Stimulated activated CD8-positive, alpha-beta memory T cell treated with anti-CD3 and anti-CD28 coated beads, Interleukin-12 subunit alpha, Interleukin-12 subunit beta, amount 100 ng/mL, for 4 hours (primary cell): Measurements from ENCODE around the gene NAP1L4.

Experiments used
- DNase-seq: peaks from one replicate; pipeline ENCODE4 v3.0.0-alpha.2; 2020; ENCODE audit warnings: low read depth

Gene NAP1L4

DNA sequence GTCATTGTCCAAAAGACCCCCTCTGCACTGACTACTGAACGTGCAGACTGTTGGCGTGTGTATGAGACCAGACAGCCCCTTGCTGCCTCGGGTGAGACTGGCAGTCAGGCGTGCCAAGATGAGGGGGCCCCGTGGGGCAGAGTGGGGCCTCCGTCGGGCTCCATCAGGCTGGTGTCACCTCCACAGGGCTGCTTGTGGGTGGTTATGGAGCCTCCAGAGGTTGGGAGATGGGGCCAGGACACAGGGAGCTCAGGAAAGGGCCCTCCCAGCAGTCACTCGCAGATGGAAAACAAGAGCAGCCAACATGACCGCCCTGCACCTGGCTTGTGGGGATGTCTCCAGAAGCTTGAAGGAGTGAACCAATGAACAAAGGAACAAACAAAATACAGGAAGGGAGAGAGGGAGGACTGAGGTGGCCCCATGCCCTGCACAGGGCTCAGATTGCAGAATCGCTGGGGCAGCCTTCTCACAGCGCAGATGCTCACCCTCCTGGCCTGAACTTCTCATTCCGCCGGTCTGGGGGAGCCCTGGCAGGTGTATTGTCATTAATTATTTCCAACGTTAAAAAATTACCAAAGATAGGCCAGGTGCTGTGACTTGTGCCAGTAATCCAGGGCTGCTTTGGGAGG, 57.4 kb downstream of the NAP1L4 start:
- DNase-seq: no peak

DNA sequence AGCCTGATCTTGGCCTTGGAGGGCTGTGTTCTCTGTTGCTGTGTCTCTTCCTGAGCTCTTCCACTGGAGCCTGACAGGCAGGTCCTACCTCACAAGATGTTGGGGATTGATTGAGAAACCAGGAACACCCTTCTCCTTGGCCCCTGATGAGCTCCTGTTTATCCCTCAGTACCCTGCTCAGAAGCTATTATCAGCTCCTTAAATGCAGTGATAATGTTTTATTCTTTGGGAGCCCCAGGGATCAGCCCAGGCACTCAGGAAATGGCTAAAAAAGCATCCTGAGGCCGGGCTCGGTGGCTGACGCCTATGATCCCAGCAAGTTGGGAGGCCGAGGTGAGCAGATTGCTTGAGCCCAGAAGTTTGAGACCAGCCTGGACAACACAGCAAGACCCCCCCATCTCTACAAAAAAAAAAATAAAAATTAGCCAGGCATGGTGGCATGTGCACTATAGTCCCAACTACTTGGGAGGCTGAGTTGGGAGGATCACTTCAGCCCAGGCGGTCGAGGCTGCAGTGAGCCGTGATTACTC, 58.0 kb downstream of the NAP1L4 start:
- no peak for DNase-seq

DNA sequence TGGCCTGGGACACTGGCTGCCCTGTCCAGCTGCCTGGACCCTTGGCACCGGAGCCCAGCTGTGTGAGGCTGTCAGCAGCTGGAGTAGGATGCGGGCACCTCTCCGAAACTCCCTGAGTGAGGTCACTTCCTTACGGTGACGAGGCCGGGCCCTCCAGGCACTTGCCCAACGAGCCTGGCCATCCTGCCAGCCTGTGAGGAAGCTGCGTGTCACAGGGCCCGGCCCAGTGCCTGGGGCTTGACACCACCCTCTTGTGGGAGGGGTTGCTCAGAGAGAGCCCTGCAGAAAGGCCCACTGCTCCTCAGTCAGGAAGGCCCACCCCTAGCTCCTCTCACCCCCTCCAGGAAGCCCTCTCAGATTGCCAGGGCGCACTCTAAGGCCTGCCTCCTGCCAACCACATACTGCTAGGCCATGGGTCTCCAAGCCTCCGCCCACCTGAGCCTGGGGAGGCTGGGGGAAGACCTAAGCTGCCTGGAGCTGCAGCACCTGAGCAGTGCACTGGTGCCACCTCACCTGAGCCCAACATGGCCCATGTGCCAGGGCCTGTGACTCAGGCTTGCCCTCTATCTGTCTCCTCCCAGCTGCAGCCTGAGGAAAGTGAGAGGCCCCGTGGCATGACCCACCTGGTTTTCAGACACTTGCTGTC, 58.6 kb downstream of the NAP1L4 start:
- no peak for DNase-seq

DNA sequence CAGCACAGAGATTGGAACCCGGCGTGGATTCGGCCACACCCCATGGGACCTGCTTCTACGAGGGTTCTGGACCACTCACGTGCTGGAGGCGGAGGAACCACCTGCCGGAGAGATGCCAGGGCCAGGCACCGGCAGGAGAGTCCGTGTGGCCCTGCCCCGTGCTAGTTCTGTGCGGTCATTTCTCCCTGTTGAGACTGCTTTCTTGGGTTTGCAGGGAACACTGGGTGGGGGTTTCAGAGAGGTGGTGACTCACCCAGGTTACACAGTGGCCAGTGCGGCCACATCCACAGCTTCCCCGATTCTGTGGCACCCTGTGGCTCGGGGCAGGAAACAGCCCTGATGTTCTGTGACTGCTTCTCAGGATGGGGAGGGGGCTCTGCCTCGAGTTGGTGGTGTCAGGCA, 59.3 kb downstream of the NAP1L4 start:
- no peak for DNase-seq

DNA sequence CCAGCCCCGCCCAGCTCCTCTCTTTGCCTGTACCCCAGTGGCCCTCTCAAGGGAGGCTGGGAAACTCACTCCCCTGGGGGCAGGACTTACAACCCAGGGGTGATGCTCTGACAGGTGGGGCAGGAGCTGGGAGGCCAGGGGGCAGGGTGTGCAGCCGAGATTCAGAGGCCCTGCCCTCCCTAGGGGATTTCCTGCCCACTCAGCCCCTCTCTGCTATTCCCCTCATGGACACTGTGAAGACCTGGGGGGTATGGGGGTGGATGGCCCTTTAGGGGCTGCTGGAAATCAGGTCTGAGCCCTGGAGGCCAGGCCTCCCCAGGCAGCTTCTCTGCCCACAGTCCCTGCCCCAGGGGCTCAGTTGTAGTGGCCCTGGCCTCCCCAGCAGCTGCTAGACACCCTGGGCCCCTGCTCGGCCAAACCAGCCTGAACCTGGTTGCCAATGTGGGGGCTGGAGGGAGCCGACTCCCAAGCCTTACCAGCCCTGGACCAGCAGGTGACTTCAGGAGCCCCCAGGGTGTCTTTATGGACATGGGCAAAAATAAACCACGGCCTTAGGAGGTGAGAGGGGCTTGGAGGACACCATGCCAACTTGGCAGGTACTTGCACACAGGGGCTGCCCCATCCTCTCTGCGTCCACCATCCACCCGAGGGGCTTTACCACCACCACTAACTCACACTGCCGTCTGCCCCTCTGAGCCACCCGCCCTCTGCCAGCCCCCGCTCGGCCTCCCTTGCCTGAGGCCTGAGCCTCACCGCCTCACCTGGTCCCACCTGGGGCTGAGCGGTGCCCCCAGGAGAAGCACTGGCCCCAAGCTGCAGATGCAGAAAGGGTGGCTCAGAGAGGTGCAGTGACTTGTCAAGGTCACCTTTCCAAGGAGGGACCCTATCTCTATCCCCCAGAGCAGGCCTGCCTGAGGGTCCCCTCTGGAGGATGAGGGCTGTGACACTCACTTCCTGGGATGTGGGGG, 60.1 kb downstream of the NAP1L4 start:
- no peak for DNase-seq

DNA sequence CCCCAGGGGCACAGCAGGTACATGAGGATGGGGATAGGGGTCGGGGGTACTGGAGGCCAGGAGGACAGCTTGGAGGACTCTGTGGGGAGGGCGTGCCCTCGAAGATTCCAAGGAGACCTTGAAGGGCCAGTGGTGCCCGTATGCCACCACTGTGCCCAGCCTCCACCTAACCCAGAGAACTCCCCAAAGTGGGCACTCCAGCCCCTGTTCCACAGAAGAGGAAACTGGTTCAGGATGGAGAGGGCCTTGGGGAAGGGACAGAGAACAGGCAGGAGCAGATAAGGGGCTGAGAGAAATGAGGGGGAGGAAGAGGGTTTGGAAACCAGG, 60.7 kb downstream of the NAP1L4 start:
- no peak for DNase-seq

DNA sequence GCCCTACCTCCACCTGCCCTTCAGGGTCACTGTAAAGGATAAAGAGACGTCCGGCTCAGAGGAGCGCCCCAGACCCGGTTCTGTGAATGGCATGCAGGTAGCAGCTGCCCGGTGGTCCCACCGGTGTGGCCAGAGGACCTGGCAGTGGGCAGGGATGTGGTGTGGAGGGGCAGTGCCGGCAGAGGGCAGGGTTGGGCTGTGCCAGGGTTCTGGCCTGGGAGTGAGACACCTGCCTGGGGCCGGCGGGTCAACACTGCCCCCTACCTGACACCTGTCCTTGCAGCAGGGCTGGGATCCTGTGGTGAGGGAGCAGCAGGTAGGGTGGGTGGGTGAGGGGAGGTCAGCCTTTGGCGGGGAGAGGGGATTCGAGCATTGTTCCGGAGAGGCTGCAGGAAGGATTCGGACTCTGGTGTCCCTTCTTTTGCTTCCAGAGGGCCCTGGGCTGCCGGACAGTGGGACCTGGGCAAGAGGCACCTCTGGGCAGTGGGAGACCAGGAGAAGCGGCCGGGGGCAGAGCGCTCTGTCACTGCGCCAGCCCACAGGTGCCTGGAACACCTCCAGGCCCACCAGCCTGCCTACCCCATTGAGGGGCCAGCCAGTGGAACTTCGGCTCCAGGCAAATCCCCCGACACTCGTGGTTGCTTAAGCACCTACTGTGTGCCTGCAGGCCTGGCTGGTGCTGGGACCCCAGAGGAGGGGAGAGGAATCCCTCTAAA, 61.3 kb downstream of the NAP1L4 start:
- no peak for DNase-seq

DNA sequence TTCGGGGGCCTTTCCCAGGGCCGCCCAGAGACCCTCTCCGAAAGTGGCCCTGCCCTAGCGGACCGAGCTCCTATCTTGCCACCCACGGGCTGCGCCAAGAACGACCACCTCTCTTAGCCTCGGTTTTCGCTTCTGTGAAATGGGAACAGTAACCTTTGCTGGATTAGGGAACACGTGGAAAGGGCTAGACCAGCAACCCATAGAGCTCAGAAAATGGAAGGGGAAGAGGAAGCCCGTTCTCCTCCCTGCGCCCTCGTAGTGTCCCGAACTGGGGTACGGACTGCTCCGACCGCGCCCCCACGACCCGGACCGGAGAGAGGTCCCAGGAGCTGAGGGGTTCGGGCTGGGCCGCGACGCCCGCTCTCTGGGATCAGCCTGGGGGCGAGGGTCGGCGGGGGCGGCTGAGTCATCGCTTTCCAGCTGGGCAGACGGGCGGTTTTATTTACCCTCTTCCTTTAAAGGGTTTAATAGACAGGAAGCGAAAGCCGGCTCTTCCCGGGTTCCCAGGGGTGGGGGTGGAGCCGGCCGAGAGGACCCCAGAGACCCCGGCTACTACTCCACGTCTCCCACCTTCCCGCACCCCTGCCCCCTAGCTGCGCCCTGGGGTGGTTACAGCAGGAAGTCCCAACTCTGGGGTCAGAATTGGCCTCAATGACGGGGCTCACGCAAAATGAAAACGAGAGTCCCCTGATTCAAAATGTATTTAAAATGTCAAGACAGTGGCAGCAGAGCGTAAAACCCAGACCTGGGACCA, 62.0 kb downstream of the NAP1L4 start:
- no peak for DNase-seq

DNA sequence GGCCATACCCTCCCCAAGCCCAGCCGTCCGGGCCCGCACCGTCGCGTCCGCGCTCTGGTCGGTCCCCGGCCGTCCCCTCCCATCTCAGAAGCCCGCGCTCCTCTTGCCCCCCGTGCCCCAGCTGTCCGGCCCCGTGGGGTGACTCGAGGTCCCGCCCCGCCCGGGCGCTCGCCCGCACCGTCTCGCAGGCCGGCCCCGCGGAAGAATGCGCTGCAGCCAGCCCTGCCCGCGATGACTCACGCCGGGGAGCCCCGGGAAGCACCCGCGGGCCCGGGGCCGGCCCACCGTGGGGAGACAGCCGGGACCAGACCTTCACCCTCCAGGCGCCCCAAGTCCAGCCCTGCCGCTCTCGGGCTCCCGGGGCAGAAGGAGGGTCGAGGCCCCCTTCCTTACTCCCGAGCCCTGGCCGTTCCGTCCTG, 62.6 kb downstream of the NAP1L4 start:
- DNase-seq: peak; percentile 32

DNA sequence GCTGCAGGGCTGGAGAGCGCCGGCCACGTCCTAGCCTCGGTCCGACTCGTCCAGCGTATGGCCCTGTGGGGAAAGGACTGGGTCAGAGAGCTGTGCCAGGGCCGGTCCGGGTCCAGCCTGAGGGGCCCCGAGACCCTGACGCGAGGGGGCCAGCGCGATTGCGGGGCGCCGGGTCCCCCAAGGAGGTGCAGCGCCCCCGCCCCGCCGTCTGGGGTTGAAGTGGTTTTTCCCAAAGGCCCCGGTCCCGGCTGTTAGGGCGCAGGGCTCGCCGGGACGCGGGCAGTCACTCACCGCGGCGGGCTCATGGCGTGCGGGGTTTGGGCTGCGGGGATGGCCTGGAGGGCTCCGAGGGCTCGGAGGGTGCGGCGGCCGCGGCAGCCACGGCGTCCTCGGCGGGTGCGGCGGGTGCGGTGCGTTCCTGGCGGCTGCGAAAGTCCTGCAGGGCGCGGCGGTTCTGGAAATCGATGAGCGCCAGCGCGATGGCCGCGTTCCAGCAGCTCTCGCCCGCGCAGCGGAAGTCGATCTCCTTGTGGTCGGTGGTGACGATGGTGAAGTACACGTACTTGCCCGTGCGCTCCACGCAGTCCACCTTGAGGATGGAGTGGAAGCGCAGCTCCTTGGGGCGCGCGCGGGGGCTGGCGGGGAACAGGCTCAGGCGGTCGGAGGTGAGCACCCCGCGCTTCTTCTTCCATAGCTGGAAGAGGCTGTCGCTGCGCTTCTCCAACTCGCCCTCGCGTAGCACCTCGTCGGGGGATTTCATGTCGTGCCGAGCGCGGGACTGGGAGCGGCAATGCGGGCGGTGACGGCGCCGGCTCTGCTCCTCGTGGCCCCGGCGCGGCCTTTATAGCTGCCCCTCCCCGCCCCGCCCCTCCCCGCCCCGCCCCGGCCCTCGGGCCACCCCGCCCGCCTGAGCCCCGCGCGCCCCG, 63.3 kb downstream of the NAP1L4 start, which contains the start of gene PHLDA2:
Gene PHLDA2 (minus strand): TSS at position 816 of the 926 bp plus-strand sequence. CDS start 56 bp downstream, at position 760.
- no peak for DNase-seq

DNA sequence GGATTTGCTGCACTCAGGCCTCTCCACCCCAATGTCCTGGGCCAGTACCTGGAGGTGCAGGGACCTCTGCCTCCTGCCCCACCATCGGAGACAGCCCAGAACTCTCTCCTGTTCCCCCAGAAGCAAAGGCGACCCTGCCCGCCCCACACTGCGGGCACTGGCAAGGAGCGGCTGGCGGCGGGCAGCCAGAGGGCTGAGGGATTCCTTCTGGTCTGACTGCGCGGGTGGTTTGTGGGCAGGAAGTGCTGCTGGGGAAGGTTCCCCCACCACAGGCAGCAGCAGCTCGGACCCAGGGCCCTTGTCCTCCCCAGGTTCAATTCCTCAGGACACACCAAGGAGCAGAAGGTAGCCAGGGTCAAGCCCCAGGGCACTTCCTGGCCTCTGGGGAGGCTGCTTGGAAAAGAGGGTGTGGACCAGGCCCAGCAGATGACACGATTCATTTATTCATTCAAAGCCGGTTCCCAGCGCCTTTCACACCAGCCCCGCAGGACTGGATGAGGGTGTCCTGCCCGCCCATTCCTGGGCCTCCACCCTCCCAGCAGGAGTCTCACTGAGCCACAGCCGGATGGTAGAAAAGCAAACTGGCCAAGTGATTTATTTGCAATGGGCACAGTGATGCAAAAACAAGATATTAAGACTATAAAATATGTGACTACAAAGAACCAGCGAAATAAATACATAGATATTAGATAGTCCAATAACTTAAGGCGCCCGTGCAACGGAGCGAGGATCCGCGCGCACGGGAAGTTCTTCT, 64.1 kb downstream of the NAP1L4 start:
- no peak for DNase-seq

DNA sequence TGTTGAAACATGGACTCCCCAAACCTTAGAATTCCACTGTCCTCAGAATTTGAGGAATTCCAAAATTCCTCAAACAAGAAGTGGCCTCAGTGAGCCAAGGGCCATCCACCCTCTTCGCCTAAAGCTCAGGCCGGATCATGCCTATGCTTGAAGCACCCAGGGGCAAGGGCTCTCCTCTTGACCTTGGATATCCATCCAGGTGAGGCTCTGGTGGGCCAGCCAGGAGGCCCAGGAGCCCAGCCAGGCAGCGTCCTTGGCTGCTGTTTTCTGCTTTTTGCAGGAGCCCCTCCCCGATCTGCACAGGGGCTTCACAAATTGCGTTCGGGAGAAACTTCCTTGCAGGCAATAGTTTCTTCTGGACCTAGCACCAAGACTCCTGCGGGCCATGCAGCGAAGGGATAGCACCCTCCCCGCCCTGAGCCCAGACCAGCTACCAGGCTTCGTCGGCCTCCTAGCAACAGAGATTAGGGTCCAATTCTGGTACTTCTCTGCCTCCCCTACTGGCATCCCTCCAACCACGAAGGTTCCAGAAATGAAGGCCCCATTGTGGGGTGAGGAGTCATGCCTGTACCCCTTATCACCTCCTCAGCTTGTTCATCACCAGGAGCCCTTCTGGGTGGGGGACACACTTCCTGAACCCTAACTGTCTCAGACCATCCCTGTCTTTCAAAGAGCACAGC, 64.9 kb downstream of the NAP1L4 start:
- no peak for DNase-seq

DNA sequence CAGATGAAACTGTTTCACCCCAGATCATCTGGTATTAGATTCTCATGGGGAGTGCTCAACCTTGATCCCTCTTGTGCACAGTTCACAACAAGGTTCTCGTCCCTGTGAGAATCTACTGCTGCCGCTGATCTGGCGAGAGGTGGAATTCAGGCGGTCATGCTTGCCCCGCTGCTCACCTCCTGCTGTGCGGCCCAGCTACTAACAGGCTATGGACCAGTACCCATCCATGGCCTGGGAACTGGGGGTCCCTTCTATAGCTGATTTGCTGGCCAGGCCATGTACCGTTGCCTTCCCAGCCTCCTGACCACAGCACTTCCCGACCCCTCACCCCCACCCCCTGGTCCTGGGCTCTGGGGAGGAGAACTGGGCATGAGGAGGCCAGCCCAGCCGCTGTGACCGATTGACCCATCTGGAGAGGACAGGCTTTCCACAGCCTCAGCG, 65.5 kb downstream of the NAP1L4 start:
- no peak for DNase-seq

DNA sequence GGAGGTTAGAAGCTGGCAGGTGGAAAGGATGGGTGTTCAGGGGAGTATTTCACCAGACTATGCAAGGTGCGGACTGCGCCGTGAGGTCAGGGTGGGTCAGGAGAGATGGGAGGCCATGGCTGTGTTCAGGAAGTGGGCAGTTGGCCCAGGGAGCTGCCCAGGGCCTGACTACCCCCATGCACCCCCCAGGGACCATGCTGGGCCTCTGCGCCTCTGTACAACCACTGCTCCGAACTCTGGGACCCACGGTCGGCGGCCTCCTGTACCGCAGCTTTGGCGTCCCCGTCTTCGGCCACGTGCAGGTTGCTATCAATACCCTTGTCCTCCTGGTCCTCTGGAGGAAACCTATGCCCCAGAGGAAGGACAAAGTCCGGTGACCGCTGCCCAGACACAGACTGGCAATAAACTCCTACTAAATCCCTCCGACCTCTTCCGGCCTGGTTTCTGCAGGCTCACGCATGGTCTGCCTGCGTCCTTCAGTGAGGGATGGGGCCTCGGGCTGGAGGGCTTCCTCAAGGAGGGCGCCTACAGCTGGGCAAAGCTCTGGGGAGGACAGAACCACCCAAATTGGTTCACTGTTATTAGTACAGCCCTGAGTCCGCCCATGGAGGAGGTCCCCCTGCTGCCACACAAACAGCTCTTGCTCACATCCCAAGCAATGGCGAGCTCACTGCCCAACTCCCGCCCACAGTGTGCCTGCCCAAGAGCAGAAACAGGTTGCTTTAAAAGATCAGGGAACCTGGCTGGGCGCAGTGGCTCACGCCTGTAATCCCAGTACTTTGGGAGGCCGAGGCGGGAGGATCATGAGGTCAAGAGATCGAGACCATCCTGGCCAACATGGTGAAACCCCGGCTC, 67.1 kb downstream of the NAP1L4 start:
- no peak for DNase-seq

DNA sequence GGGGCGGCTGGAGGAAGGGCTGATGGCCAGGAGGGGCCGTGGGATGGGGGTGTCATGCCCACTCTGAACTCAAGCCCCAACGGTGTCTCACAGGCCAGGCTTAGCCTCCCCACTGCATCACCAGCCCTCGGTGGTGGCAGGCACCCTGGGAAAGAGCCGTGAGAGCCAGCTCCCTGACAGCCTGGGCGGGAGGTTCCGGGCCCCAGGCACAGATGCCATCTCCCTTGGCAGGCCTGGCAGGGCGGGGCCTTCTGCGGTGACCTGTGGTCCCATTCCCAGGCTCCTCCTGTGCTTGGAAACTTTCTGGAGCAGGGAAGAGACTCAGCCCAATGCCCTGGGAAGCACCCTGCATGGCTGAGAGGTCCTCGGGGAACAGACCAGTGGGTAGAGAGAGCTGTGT, 67.7 kb downstream of the NAP1L4 start:
- no peak for DNase-seq

DNA sequence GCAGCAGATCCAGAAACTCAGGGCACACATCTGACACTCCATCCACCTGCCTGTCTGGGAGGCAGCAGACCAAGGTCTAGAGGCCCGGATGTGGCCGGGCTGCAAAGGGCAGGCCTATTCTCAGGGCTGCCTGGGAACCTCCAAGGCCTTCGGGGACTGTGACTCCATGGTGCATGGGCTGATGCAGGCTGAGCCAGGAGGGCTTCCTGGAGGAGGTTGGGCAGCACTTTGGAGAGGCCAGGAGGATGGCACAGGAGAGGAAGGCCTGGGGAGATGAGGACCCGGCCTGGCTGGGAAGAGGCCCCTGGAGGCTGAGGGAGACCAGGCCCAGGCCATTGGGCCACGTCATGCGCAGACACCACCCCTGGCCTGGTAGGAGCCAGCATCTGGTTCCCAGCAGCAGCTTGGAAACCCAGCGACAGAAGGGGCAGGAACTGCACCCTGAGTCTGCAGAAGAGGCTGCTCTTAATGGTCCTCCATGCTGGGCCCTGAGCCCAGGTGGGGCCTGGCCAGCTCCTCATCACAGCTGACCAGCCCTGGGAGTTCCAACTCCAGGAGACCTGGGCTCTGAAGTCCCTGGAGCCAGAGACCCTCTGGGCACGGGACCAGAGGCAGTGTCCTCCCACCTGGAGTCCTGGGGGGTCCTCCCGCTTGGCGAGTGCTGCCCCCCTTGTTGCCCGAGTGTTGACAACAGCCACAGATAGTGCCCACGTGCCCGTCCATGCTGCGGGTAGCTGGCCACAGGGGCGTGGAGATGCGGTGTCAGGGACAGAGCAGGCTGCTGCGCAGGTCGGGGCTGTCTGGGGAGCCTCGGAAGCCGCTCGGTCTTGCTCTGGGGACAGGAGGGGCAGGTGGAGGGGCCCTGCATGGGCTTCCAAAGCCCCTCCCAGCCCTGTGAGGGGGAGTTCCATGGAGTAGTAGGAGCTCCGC, 68.4 kb downstream of the NAP1L4 start:
- no peak for DNase-seq

DNA sequence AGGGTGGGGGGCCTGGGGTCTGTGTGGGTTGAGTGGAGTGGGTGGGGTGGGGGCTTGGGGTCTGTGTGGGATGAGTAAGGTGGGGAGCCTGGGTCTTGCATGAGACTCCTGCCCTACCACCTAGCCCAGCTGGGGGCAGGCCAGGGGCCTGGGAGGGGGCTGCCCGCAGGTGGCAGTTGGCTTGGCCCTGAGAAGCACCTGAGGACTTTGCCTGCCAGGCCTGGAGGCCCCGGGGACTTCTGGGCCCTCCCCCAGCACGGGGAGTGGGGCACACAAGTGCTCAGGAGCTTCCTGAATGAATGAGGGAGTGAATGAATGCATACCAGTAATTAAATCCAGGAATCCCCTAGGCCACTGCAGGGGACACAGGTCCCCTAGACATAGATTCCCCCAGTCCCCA, 69.5 kb downstream of the NAP1L4 start:
- no peak for DNase-seq
